GM23338 (cell line): ENCODE data around the gene ITIH2.

Experiments used
- CTCF ChIP-seq, 2 experiments: fragments of 200-600 bp in 1 of 2; sonication (generic) in 1 of 2; conservative IDR thresholded peaks; 2 replicates each; pipeline versions ENCODE4 v1.5.1 to v1.6.1; 2016 to 2017; ENCODE audit warnings: antibody characterized with exemption in 2 of 2, low read depth in 2 of 2, mild to moderate bottlenecking in 2 of 2, moderate library complexity in 1 of 2
- EZH2 ChIP-seq: fragments of 200-600 bp; sonication (generic); IDR thresholded peaks from one replicate; pipeline ENCODE4 v1.8.0; 2017; ENCODE audit warnings: antibody characterized with exemption, mild to moderate bottlenecking, low read depth; ENCODE audit not compliant: unreplicated experiment
- NANOG ChIP-seq: IDR thresholded peaks from 2 replicates; pipeline ENCODE4 v1.6.1; 2016; ENCODE audit warnings: antibody characterized with exemption, borderline replicate concordance
- POLR2AphosphoS5 ChIP-seq: IDR thresholded peaks from 2 replicates; pipeline ENCODE4 v1.6.1; 2016; ENCODE audit warnings: antibody characterized with exemption, low read depth
- ZNF114 ChIP-seq: fragments of 250-450 bp; sonication (Bioruptor Pico); IDR thresholded peaks from 2 replicates; pipeline ENCODE4 v1.5.0; 2020; ENCODE audit warnings: mild to moderate bottlenecking, moderate library complexity
- TF ChIP-seq, protein P1 (sequence below): IDR thresholded peaks from one replicate; pipeline ENCODE4 v1.6.1; 2018; ENCODE audit warnings: antibody characterized with exemption; ENCODE audit not compliant: unreplicated experiment

- TF ChIP-seq EZH2: no peak
- no peak for TF ChIP-seq POLR2AphosphoS5
- peak; percentile 63 to 74 for TF ChIP-seq CTCF (conservative IDR thresholded peaks at IDR 0.05; ENCODE audit: low read depth in 2 of 2)
- TF ChIP-seq, protein P1, sequence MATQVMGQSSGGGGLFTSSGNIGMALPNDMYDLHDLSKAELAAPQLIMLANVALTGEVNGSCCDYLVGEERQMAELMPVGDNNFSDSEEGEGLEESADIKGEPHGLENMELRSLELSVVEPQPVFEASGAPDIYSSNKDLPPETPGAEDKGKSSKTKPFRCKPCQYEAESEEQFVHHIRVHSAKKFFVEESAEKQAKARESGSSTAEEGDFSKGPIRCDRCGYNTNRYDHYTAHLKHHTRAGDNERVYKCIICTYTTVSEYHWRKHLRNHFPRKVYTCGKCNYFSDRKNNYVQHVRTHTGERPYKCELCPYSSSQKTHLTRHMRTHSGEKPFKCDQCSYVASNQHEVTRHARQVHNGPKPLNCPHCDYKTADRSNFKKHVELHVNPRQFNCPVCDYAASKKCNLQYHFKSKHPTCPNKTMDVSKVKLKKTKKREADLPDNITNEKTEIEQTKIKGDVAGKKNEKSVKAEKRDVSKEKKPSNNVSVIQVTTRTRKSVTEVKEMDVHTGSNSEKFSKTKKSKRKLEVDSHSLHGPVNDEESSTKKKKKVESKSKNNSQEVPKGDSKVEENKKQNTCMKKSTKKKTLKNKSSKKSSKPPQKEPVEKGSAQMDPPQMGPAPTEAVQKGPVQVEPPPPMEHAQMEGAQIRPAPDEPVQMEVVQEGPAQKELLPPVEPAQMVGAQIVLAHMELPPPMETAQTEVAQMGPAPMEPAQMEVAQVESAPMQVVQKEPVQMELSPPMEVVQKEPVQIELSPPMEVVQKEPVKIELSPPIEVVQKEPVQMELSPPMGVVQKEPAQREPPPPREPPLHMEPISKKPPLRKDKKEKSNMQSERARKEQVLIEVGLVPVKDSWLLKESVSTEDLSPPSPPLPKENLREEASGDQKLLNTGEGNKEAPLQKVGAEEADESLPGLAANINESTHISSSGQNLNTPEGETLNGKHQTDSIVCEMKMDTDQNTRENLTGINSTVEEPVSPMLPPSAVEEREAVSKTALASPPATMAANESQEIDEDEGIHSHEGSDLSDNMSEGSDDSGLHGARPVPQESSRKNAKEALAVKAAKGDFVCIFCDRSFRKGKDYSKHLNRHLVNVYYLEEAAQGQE: no peak
- no peak for TF ChIP-seq ZNF114 (CRISPR knock-in tag)
- TF ChIP-seq NANOG: no peak
Measured at GRCh38 chr10:7756360-7756992, 53.4 kb downstream of the ITIH2 start.
